Pancreas (tissue), 10 donors: ENCODE data around the gene PAX8. TPM values are rescaled to one million over a fixed set of nuclear protein-coding genes. Genes with fewer than 3 reads are reported as not detected.
A peak's percentile ranks its signal among the peaks of the same experiment; 100 is the strongest.

Source experiments
- ATAC-seq, 4 donors: fragments of 200-7000 bp; cut with Tn5 transposase; one replicate each; pipeline versions ENCODE4 v1.8.0 to v1.9.1; 2020; ENCODE audit warnings: mild to moderate bottlenecking in 4 of 4, moderate library complexity in 4 of 4
- DNase-seq, 6 donors: peaks; one replicate each; pipeline ENCODE4 v3.0.0-alpha.2; 2020
- FAIRE-seq: peaks from 2 replicates; lab custom pipeline; 2012; peaks lifted over from hg19 to GRCh38; lab: Jason Lieb, UNC
- H3K27ac ChIP-seq, 4 donors: fragments of 200-600 bp; sonication (generic); 1 replicate in 3 of 4; 2 replicates in 1 of 4; pipeline versions ENCODE4 v1.5.0 to v1.8.0; 2020
- H3K27me3 ChIP-seq, 4 donors: fragments of 200-600 bp; one replicate each; pipeline ENCODE4 v1.8.0; 2021
- H3K36me3 ChIP-seq, 3 donors: fragments of 200-600 bp; sonication (generic) in 1 of 3; one replicate each; pipeline versions ENCODE4 v1.5.0 to v1.8.0; 2020 to 2021
- H3K4me1 ChIP-seq, 3 donors: fragments of 200-600 bp; one replicate each; pipeline ENCODE4 v1.8.0; 2021
- H3K4me3 ChIP-seq, 4 donors: fragments of 200-600 bp; sonication (generic) in 2 of 4; one replicate each; pipeline versions ENCODE4 v1.5.0 to v1.8.0; 2020 to 2021
- H3K9me3 ChIP-seq, 4 donors: fragments of 200-600 bp; one replicate each; pipeline ENCODE4 v1.8.0; 2021
- CTCF ChIP-seq, 4 donors: fragments of 200-600 bp; sonication (generic) in 3 of 4; IDR thresholded peaks; one replicate each; pipeline versions ENCODE4 v1.5.0 to v1.8.0; 2021; ENCODE audit warnings: antibody characterized with exemption in 4 of 4
- WGBS, 2 donors: extraction: QIAGEN DNeasy Blood & Tissue Kit; methylation state at CpG; one replicate each; pipeline ENCODE4 v1.1.7; 2013; 5-methylcytosine and 5-hydroxymethylcytosine counted together
- intact Hi-C, 3 donors: fragments of 100-400 bp; cut with DNase I; formaldehyde crosslinking; loops; one replicate each; pipeline versions ENCODE4 v1.11.1 to v1.14.2; 2022
- polyA plus RNA-seq, 2 donors: library from polyadenylated mRNA; stranded (reverse); fragments of 200-250 nt; gene quantifications; one replicate each; pipeline ENCODE4 v1.2.3, GENCODE V29; 2013
- total RNA-seq, 6 donors: library from RNA; stranded (reverse); fragmentation: NEBNext Ultra II Directional in 4 of 6; extraction: Animal tissue kit (Norgen Biotek cat#: 25700) in 4 of 6; gene quantifications; one replicate each; pipeline versions ENCODE4 v1.2.1 to v1.2.4, GENCODE V29; 2021 to 2023
- donor health status: healthy with polysubstance abuse.
- donor health status: DM: no; HTN: no; CAD: no; lungs with moderate emphysema.
- donor health status: DM: no; HTN: no; CAD: no.
- donor health status: control.
- donor health status: control.
- donor health status: Bipolar disorder and iron deficiency.
- donor health status: DM: yes; HTN: yes; CAD: no.
- donor health status: DM: no; HTN: no; CAD: no.
- donor health status: DM: no; HTN: no; CAD: no.
- donor health status: DM: yes; HTN: yes; CAD: no.

PAX8 gene
- total and polyA plus RNA-seq, 8 donors = 0.23 to 1.1 (median 0.55) TPM; not detected in 2

- no peaks in the 10 kb centered on the region for H3K36me3 ChIP-seq
- ATAC-seq (peak; percentile 74 to 90 (median 78)), DNase-seq (peak in 4 of 6 donors; percentile 57 to 70 (median 58)), FAIRE-seq (no peak)
- no peak overlapping the region for H3K4me3 ChIP-seq
- 33 to 37% methylated on average over 8 of the region's 8 CpGs for WGBS, 2 donors
- intact Hi-C loops = no loop called here
- no peaks in the 10 kb centered on the region for H3K27me3 ChIP-seq
- no peaks in the 10 kb centered on the region for H3K9me3 ChIP-seq
- H3K27ac ChIP-seq = peak overlapping the region in 3 of 4 donors; percentile 16 to 57 (median 41)
- TF ChIP-seq CTCF (IDR thresholded peaks at IDR 0.05) = no peak
- peaks cover 12 to 16% (median 15%) of the 10 kb centered on the region in 3 donors for H3K4me1 ChIP-seq
Observed at GRCh38 chr2:113181258-113182051, 97.3 kb downstream of the PAX8 start.

GRCh38 chr2:113180131-113180946 is 98.4 kb downstream of the PAX8 start:
- intact Hi-C loops = no loop called here
- DNase-seq (no peak), FAIRE-seq (no peak), ATAC-seq (no peak)
- H3K4me1 ChIP-seq = peaks cover 12 to 16% (median 15%) of the 10 kb centered on the region in 3 donors
- H3K9me3 ChIP-seq = no peaks in the 10 kb centered on the region
- no peaks in the 10 kb centered on the region for H3K27me3 ChIP-seq
- no peak overlapping the region for H3K4me3 ChIP-seq
- peak overlapping the region in 1 of 4 donors; percentile 41 for H3K27ac ChIP-seq
- no peaks in the 10 kb centered on the region for H3K36me3 ChIP-seq
- no peak for TF ChIP-seq CTCF (IDR thresholded peaks at IDR 0.05)
- 86 to 90% methylated on average over 17 of the region's 17 CpGs for WGBS, 2 donors

DNA sequence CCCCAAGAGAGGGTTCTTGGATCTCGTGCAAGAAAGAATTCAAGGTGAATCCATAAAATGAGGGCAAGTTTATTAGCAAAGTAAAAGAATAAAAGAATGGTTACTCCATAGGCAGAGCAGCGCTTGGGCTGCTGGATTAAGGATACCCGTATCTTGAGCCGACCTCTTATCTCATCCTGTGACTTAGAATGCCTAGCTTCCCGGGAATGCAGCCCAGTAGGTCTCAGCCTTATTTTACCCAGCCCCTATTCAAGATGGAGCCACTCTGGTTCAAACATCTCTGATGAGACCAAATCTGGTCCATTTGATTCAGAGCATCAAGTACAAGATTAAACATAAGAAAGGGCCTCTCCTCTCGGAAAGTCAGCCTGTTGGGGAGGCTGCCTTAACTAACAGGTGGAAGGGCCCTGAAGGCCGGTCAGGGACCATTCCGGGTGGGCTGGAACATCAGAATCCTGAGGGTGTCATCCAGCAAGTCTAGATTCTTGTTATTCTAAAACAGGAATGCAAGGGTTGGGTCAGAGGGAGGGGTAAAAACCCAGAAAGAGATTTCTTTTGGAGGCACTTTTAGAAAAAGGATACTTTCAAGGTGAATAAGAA is 99.2 kb downstream of the PAX8 start:
- FAIRE-seq = no peak
- Histone ChIP-seq H3K27me3 (no peaks in the 10 kb centered on the region), H3K4me1 (peaks cover 12 to 16% (median 15%) of the 10 kb centered on the region in 3 donors), H3K36me3 (no peaks in the 10 kb centered on the region), H3K4me3 (no peak overlapping the region), H3K27ac (no peak overlapping the region), H3K9me3 (no peaks in the 10 kb centered on the region)
- TF ChIP-seq CTCF (IDR thresholded peaks at IDR 0.05) = no peak
- no peak for ATAC-seq
- DNase-seq = no peak
- WGBS, 2 donors = 76 to 78% methylated on average over 8 of the region's 8 CpGs
- intact Hi-C loops = no loop called here

- H3K27ac ChIP-seq = no peak overlapping the region
- FAIRE-seq (no peak), ATAC-seq (no peak), DNase-seq (no peak)
- 93 to 95% methylated on average over 4 of the region's 4 CpGs for WGBS, 2 donors
- intact Hi-C loops = no loop called here
- no peaks in the 10 kb centered on the region for H3K36me3 ChIP-seq
- H3K9me3 ChIP-seq = no peaks in the 10 kb centered on the region
- no peak for TF ChIP-seq CTCF (IDR thresholded peaks at IDR 0.05)
- H3K4me1 ChIP-seq = peaks cover 12 to 16% (median 15%) of the 10 kb centered on the region in 3 donors
- H3K27me3 ChIP-seq = no peaks in the 10 kb centered on the region
- H3K4me3 ChIP-seq = no peak overlapping the region
Observed at GRCh38 chr2:113178891-113179290, 99.8 kb downstream of the PAX8 start.
